Urinary bladder (tissue), 4 donors: Measurements from ENCODE around the gene TEF. TPM values are rescaled to one million over a fixed set of nuclear protein-coding genes. Genes with fewer than 3 reads are reported as not detected.

Source experiments
- DNase-seq: peaks from one replicate; pipeline ENCODE4 v3.0.0-alpha.2; 2015; ENCODE audit errors: extremely low spot score
- H3K27ac ChIP-seq: one replicate; pipeline ENCODE4 v1.5.1; 2013; ENCODE audit warnings: low read depth, mild to moderate bottlenecking, moderate library complexity
- H3K36me3 ChIP-seq: one replicate; pipeline ENCODE4 v1.6.1; 2013; ENCODE audit warnings: mild to moderate bottlenecking, moderate library complexity; ENCODE audit not compliant: insufficient read depth
- H3K4me1 ChIP-seq: one replicate; pipeline ENCODE4 v1.6.1; 2013; ENCODE audit warnings: mild to moderate bottlenecking, moderate library complexity; ENCODE audit not compliant: insufficient read depth
- H3K4me3 ChIP-seq: one replicate; pipeline ENCODE4 v1.5.1; 2013; ENCODE audit warnings: low read depth, low read length
- WGBS: extraction: QIAGEN DNeasy Blood & Tissue Kit; methylation state at CpG from one replicate; pipeline ENCODE4 v1.1.7; 2013; 5-methylcytosine and 5-hydroxymethylcytosine counted together
- polyA plus RNA-seq: library from polyadenylated mRNA; stranded (reverse); fragments of 200-250 nt; gene quantifications from one replicate; pipeline ENCODE4 v1.2.3, GENCODE V29; 2013
- total RNA-seq: library from RNA; depleted of rRNA; stranded (reverse); fragments of >200 nt; gene quantifications from one replicate; pipeline ENCODE4 v1.2.3, GENCODE V29; 2014
- donor health status: healthy with polysubstance abuse.
- donor health status: healthy.

The TEF gene
- total and polyA plus RNA-seq, 2 donors = 9.0 to 32.1 TPM

DNA sequence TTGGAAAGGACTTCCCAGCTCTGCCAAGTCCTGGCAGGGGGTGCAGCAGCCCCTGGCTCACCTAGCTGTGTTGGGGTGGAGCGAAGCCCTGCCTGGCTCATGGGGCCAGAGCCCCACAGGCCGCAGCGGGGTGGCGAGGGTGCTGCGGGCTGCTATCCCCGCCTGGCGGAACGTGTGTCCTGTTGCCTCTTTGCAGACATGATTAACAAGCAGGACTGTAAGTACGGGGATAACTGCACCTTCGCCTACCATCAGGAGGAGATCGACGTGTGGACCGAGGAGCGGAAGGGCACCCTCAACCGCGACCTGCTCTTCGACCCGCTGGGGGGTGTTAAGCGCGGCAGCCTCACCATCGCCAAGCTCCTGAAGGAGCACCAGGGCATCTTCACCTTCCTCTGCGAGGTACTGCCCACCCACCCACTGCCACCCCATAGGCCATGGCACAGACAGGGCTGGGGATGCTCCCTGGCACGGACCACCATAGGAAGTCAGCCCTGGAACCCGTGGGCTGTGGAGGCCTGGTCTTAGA lies 35.9 kb upstream of the TEF start:
- Histone ChIP-seq H3K4me1 (no peaks in the 10 kb centered on the region), H3K27ac (no peak overlapping the region), H3K36me3 (peaks cover 4% of the 10 kb centered on the region), H3K4me3 (no peak overlapping the region)
- no peak for DNase-seq
- WGBS = 95% methylated on average over 24 of the region's 24 CpGs

GRCh38 chr22:41347066-41347859 lies 34.5 kb upstream of the TEF start:
- Histone ChIP-seq H3K36me3 (peaks cover 7% of the 10 kb centered on the region), H3K27ac (no peak overlapping the region), H3K4me3 (no peak overlapping the region), H3K4me1 (no peaks in the 10 kb centered on the region)
- 92% methylated on average over 18 of the region's 18 CpGs for WGBS
- no peak for DNase-seq

GRCh38 chr22:41348964-41349484 lies 32.7 kb upstream of the TEF start:
- WGBS = 97% methylated on average over 22 of the region's 22 CpGs
- H3K36me3 ChIP-seq = peaks cover 7% of the 10 kb centered on the region
- DNase-seq = no peak
- no peak overlapping the region for H3K27ac ChIP-seq
- H3K4me1 ChIP-seq = no peaks in the 10 kb centered on the region
- H3K4me3 ChIP-seq = no peak overlapping the region

- peaks cover 7% of the 10 kb centered on the region for H3K36me3 ChIP-seq
Measured at GRCh38 chr22:41350087-41350486, 31.7 kb upstream of the TEF start.

DNA sequence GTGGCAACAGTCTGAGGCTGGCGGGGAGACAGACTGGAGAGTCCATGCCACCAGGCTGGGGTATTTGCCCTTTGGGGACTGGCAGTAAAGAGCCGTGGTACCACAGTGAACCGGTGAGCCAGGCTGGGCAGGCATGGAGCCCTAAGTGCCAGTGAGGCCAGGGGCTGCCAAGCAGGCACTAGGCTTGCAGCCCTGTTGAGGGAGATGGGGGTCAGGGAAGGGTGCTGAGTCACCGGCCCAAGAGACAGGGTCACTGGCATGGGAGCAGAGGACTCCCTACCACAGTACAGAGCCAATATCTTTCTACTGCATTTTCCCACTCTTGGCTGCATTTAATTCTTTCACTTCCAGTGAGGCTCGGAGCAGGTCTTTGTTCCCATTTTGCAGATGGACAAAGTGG lies 30.7 kb upstream of the TEF start:
- 97% methylated on average over 5 of the region's 5 CpGs for WGBS
- DNase-seq = no peak
- peaks cover 7% of the 10 kb centered on the region for H3K36me3 ChIP-seq
- no peaks in the 10 kb centered on the region for H3K4me1 ChIP-seq
- H3K4me3 ChIP-seq = no peak overlapping the region
- H3K27ac ChIP-seq = no peak overlapping the region

More at GRCh38 chr22:41350087-41350486, 31.7 kb upstream of the TEF start:
- DNase-seq = no peak
- 86% methylated on average over 4 of the region's 4 CpGs for WGBS
- Histone ChIP-seq H3K4me3 (no peak overlapping the region), H3K27ac (no peak overlapping the region), H3K4me1 (no peaks in the 10 kb centered on the region)

GRCh38 chr22:41352058-41352457 lies 29.7 kb upstream of the TEF start:
- Histone ChIP-seq H3K4me1 (no peaks in the 10 kb centered on the region), H3K27ac (no peak overlapping the region), H3K4me3 (no peak overlapping the region), H3K36me3 (peaks cover 6% of the 10 kb centered on the region)
- DNase-seq = no peak
- 65% methylated on average over 6 of the region's 6 CpGs for WGBS

GRCh38 chr22:41353862-41354575 lies 27.7 kb upstream of the TEF start:
- no peaks in the 10 kb centered on the region for H3K4me1 ChIP-seq
- no peak overlapping the region for H3K4me3 ChIP-seq
- WGBS = 87% methylated on average over 10 of the region's 10 CpGs
- H3K36me3 ChIP-seq = peaks cover 2% of the 10 kb centered on the region
- no peak for DNase-seq
- H3K27ac ChIP-seq = no peak overlapping the region

- Histone ChIP-seq H3K4me1 (no peaks in the 10 kb centered on the region), H3K36me3 (peaks cover 2% of the 10 kb centered on the region)
Measured at GRCh38 chr22:41354979-41355378, 26.8 kb upstream of the TEF start.

GRCh38 chr22:41355895-41356294 lies 25.8 kb upstream of the TEF start:
- H3K27ac ChIP-seq = no peak overlapping the region
- H3K4me3 ChIP-seq = no peak overlapping the region
- H3K4me1 ChIP-seq = no peaks in the 10 kb centered on the region
- no peak for DNase-seq
- 95% methylated on average over 17 of the region's 17 CpGs for WGBS
- H3K36me3 ChIP-seq = peaks cover 2% of the 10 kb centered on the region

More at GRCh38 chr22:41354979-41355378, 26.8 kb upstream of the TEF start:
- no peak overlapping the region for H3K4me3 ChIP-seq
- H3K27ac ChIP-seq = no peak overlapping the region
- no peak for DNase-seq
- 89% methylated on average over 10 of the region's 10 CpGs for WGBS

- H3K4me3 ChIP-seq = no peak overlapping the region
- no peak overlapping the region for H3K27ac ChIP-seq
- WGBS = 92% methylated on average over 25 of the region's 25 CpGs
- no peak for DNase-seq
- H3K4me1 ChIP-seq = no peaks in the 10 kb centered on the region
- no peaks in the 10 kb centered on the region for H3K36me3 ChIP-seq
Measured at GRCh38 chr22:41356430-41357028, 25.2 kb upstream of the TEF start.

GRCh38 chr22:41357191-41357590 lies 24.6 kb upstream of the TEF start:
- H3K4me3 ChIP-seq = no peak overlapping the region
- H3K4me1 ChIP-seq = no peaks in the 10 kb centered on the region
- no peak for DNase-seq
- H3K27ac ChIP-seq = no peak overlapping the region
- 92% methylated on average over 16 of the region's 16 CpGs for WGBS
- H3K36me3 ChIP-seq = no peaks in the 10 kb centered on the region

GRCh38 chr22:41358927-41359326 lies 22.8 kb upstream of the TEF start:
- H3K4me3 ChIP-seq = no peak overlapping the region
- no peaks in the 10 kb centered on the region for H3K36me3 ChIP-seq
- no peaks in the 10 kb centered on the region for H3K4me1 ChIP-seq
- 74% methylated on average over 17 of the region's 17 CpGs for WGBS
- H3K27ac ChIP-seq = no peak overlapping the region
- DNase-seq = no peak

GRCh38 chr22:41359376-41359775 lies 22.4 kb upstream of the TEF start:
- DNase-seq = no peak
- H3K36me3 ChIP-seq = no peaks in the 10 kb centered on the region
- H3K4me1 ChIP-seq = no peaks in the 10 kb centered on the region
- H3K27ac ChIP-seq = no peak overlapping the region
- 73% methylated on average over 4 of the region's 4 CpGs for WGBS
- H3K4me3 ChIP-seq = no peak overlapping the region
